ENCODE results near the gene SSR1. TPM values are rescaled to one million over a fixed set of nuclear protein-coding genes. Genes with fewer than 3 reads are reported as not detected.

The SSR1 gene
- total and polyA plus RNA-seq, 2 of the 13 experiments (the other 11 are each of a cell fraction or from before 2014, with no cell fraction given) = 203 to 243 TPM

GRCh38 chr6:7268816-7269555, 44.0 kb downstream of the SSR1 start:
- no peak for DNase-seq (ENCODE audit: low spot score)
- Histone ChIP-seq H3K4me1 (ENCODE audit: insufficient read depth, low read length) (peaks cover 53% of the 10 kb centered on the region), H3K9me3 (ENCODE audit: low read length) (no peaks in the 10 kb centered on the region), H4K20me1 (ENCODE audit: insufficient read depth, low read length) (no peaks in the 10 kb centered on the region), H3K4me3 (replicated peaks in 1 of 3; ENCODE audit: insufficient read depth in 1 of 3, low read depth in 2 of 3, low read length in 3 of 3) (no peak overlapping the region), H3K27ac (ENCODE audit: extremely low read length, insufficient read depth, low read length) (no peak overlapping the region), H3K27me3 (ENCODE audit: control insufficient read depth in 1 of 2, insufficient read depth in 2 of 2, low read length in 2 of 2) (no peaks in the 10 kb centered on the region), H3K36me3 (replicated peaks in 1 of 2; ENCODE audit: control insufficient read depth in 1 of 2, insufficient read depth in 2 of 2, low read length in 2 of 2) (no peaks in the 10 kb centered on the region), H2AFZ (ENCODE audit: low read length) (no peak overlapping the region), H3K4me2 (ENCODE audit: low read depth, low read length) (no peak overlapping the region), H3K79me2 (ENCODE audit: insufficient read depth, low read length) (no peaks in the 10 kb centered on the region), H3K9ac (ENCODE audit: insufficient read depth, low read depth, low read length) (no peak overlapping the region)
- TF ChIP-seq, protein P1, sequence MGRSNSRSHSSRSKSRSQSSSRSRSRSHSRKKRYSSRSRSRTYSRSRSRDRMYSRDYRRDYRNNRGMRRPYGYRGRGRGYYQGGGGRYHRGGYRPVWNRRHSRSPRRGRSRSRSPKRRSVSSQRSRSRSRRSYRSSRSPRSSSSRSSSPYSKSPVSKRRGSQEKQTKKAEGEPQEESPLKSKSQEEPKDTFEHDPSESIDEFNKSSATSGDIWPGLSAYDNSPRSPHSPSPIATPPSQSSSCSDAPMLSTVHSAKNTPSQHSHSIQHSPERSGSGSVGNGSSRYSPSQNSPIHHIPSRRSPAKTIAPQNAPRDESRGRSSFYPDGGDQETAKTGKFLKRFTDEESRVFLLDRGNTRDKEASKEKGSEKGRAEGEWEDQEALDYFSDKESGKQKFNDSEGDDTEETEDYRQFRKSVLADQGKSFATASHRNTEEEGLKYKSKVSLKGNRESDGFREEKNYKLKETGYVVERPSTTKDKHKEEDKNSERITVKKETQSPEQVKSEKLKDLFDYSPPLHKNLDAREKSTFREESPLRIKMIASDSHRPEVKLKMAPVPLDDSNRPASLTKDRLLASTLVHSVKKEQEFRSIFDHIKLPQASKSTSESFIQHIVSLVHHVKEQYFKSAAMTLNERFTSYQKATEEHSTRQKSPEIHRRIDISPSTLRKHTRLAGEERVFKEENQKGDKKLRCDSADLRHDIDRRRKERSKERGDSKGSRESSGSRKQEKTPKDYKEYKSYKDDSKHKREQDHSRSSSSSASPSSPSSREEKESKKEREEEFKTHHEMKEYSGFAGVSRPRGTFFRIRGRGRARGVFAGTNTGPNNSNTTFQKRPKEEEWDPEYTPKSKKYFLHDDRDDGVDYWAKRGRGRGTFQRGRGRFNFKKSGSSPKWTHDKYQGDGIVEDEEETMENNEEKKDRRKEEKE (IDR thresholded peaks at IDR 0.05) = no peak
- TF ChIP-seq ZNF234 (CRISPR knock-in tag; conservative IDR thresholded peaks at IDR 0.05) (no peak), ZNF432 (CRISPR knock-in tag; IDR thresholded peaks at IDR 0.05; ENCODE audit: borderline replicate concordance) (no peak), NFYB (CRISPR knock-in tag; IDR thresholded peaks at IDR 0.05) (no peak), ZNF891 (CRISPR knock-in tag; IDR thresholded peaks at IDR 0.05) (no peak), SCMH1 (CRISPR knock-in tag; IDR thresholded peaks at IDR 0.05; ENCODE audit: borderline replicate concordance) (no peak), DZIP1 (CRISPR knock-in tag; IDR thresholded peaks at IDR 0.05) (no peak)
- POLR2A ChIA-PET = no interaction called here
- FAIRE-seq = no peak
- 98% methylated on average over 22 of the region's 23 CpGs for WGBS (ENCODE audit: low lambda C conversion rate)
- CTCF ChIA-PET (ENCODE audit: low intra/inter-chr PET ratio, low total read pairs) = no interaction called here
- no peak for ATAC-seq
- intact Hi-C loops (cut with micrococcal nuclease; ENCODE audit: unreplicated experiment) = no loop called here
- in situ Hi-C loops (cut with HindIII; ENCODE audit: extremely low pct_ligation_motif_present, low pct_unique_long_range_greater_than_20kb) = no loop called here
- BruUV-seq (replicated peaks) = no TSS peak
